Embryonic facial prominence (tissue), 1 donor: ENCODE data around the gene F11R.
"Not testable (repeated sequence)": the region's sequence is repeated elsewhere in the genome, so short reads cannot be mapped to it uniquely, and the experiment has no call there.

Experiments
- DNase-seq: peaks from one replicate; pipeline ENCODE4 v3.0.0-alpha.2; 2016; ENCODE audit errors: extremely low spot score

The F11R gene

DNA sequence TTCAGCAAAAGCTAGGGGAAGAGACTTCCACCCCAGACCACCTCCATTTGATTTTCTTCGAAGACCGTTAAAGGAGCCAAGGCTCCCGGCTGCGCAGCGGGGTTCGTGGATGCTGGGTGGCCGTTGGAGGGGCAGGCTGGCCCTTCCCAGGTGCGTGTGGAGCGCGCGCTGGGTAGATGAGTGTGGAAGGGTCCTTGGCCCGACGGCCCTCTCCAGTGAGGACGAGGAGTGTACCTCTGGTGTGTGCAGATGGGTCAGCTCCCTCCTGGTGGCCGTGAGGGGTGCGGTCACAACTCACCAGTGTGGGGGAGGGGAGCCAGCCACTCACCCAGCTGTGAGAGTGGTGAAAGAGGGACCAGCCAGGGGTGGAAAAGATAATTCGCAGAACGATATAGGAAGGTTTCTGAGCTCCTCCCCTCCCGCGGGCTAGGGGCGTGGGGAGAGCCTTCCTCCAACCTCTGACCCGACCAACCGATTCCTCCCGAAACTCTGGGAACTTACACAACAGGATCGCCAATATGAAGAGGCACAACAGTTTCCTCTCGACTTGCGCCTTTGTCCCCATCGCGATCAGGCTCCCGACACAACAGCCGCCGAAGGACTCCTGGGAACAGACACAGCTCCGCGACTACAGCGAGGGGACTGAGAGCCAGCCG, at the start of gene F11R:
Gene F11R, minus strand, starts transcription at position 644 of the 656 bp plus-strand sequence. Its CDS starts 79 bp downstream, at position 565.
- DNase-seq: no peak

DNA sequence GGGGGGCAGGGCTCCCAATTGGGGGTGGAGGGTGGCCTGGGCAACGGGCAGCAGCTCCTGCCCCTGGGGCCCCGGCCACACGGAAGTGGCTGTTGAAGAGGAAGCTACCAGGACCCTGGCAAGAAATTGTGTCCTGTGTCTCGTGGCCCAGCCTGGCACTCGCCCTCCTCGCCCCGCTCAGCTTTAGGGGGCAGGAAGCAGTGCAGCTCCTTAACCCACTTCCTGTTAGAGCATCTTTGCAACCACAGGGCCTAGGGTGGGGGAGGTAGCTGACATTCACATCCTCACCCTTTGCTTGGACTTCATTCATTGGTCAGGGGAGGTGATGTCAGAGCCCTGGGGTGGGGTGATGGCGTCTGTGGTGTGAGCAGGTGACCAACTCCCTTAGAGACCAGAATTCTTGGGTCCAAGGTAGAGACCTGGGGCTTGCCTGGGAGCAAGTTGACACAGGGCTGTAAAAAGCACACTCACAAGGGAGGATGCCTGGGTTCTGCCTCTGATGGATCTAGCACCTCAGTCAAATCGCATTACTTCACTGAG, 48.8 kb upstream of the F11R start, which contains the start of gene ARHGAP30:
Gene ARHGAP30, minus strand, starts transcription at position 161 of the 540 bp plus-strand sequence. CDS start 267 bp downstream, outside the sequence.
- DNase-seq: no peak

DNA sequence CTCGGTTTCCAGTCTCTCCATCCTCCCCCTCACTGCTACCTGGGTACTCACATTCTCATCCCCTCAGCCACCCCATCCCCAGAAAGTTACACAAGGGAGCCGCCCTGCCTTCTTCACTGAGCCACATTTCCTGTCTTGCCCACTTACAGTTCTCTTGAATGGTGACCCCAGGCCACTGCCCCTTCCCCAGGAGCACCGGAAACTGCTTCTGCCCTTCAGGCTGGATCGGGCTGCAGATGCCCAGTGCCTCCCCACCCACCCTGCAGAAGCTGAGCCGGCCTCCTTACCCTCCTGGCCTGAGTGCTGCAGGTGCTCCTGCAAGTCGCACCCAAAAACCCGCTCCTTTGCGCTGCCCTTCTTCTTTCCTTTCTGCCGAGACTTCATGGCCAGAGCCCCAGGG, 48.3 kb upstream of the F11R start:
- DNase-seq: no peak

DNA sequence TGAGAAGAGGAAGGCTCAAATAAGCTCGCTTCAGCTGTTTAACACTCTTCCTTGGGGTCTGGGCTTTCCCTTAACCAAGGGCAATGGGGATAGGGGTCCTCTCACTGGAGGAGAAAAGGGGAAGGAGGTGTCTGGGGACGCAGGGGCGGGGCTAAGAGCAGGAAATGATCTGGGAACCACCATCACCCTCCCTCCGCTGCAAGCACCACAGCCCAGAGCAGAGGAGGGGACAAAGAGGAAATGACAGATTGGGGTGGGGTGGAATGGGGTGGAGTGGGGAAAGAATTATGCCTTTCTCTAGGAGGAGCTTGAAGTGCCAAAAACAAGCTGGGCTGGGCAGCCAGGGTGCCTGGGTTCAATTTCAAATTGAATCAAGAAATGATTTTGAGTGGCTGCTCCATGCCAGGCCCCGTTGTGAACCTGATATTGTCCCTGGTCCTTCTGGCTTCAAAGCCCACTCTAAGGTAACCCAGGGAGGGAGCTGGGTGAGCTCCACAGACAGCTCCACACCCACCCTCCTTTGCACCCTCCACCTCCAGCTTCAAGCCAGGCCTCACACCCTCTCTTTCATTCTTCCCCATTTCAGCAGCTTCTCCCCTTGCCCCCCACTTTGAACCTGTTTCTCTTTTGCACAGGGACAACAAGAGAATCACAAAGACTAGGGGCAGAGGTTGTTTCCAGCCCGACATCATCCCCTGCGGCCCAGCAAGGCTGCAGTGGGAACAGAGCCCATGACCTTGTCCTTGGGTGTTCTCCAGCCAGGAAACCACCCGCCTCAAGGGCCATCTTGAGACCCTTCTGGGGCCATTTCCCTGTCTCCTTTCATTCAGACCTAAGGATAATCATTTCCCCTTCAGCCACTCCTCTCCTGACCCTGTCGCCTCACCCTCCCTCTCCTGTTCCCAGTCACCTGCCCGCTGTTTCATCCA, 47.6 kb upstream of the F11R start:
- no peak for DNase-seq

DNA sequence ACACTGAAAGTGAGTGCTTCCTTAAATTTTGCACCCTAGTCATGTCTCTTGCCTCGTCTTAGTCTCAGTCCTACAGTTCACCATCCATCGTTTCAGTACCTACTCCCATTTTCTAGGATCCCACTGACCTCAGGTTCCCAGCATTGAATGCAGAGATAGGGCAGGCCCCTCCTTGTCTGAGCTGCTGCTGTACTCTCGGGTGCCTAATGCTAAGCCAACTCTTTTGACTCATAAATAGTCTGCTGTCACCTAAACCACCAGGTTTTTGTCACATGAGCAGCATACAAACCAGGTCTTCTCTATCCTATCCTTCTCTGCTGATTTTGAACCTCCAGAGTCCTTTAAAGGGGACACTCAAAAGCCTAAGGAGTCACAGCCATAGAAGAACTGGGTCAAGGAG, 45.7 kb upstream of the F11R start:
- DNase-seq: no peak

DNA sequence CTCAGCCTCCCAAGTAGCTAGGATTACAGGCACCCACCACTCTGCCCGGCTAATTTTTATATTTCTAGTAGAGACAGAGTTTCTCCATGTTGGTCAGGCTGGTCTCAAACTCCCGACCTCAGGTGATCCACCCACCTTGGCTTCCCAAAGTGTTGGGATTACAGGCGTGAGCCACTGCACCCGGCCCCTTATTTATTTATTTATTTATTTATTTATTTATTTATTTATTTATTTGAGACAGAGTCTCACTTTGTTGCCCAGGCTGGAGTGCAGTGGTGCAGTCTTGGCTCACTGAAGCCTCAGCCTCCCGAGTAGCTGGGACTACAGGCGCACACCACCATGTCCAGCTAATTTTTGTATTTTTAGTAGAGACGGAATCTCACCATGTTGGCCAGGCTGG, 44.7 kb upstream of the F11R start:
- DNase-seq: not testable (repeated sequence)

DNA sequence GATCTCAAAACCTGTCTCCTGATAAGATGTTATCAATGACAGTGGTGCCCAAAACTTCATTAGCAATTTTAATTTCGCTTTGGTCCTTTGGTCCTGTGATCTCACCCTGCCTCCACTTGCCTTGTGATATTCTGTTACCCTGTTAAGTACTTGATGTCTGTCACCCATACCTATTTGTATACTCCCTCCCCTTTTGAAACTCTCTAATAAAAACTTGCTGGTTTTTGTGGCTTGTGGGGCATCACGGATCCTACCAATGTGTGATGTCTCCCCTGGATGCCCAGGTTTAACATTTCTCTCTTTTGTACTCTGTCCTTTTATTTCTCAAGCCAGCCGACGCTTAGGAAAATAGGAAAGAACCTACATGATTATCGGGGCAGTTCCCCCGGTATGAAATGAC, 43.0 kb upstream of the F11R start:
- DNase-seq: not testable (repeated sequence)

DNA sequence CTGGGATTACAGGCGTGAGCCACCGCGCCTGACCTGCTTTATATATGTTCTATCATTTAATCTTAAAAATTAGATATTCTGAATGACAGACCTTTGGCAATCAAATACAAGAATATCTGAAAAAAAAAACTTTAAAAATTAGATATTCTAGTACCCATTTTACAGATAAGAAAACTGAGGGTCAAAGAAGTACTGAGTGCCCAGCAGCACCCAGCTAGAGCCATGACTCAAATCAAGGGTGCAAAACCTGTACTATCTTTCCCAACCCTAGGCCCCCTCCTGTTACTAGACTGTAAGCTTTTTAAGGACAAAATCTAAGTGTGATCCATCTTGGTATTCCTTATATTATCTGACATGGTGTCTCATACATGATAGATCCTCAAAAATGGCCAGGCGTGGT, 40.5 kb upstream of the F11R start:
- no peak for DNase-seq

DNA sequence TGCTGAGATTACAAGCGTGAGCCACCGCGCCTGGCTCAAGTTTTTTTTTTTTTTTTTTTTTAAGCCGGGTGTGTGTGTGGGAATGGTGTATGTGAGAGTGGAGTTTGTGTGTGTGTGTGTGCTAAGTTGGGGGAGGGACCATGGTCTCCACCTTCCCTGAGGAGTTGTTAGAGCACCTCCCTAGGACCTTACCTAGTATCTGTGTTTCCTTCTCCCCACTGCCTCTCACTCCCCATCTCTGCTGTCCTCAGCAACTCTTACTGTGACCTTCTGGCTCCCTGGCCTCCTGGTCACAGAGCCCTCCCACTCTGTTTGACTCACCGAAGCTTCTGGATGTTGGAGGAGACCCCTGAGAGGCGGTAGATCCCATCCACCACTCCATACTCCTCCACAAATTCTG, 38.3 kb upstream of the F11R start:
- DNase-seq: no peak

DNA sequence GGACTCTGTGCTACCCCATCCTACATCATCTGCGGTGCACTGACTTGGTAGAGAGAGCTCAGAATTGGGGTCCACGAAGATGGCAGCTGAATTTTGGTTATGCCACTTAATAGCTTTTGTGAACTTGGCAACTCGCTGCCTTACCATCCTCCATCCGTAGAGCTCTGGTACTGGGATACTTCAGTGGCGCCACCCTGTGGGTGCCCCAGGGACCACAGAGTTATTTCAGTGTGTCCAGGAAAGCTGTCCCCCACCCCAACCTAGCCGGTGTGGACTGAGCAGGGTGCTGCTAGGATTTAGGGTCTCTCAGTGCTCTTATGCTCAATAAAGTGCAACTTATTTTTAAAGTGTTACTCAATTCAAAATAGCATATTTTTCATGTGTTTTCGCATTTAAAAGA, 33.9 kb upstream of the F11R start:
- no peak for DNase-seq

DNA sequence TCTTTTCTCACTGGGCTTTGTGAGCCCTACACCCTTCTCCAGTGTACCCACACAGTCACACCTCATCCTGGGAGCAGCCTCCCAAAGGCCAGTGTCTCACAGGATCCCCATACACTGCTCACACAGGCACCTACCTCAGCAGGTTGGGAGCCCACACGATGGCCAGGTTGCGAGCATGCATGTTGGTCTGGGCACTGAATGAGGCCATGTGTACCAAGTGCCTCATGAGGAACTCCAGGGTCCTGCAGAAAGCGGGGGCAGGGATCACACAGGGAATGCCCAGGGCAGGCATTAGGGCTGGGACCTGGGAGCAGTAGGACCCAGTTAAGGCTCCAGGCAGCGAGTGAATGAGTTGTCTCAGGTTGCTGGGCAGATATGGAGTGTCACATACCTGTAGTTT, 33.3 kb upstream of the F11R start:
- no peak for DNase-seq

DNA sequence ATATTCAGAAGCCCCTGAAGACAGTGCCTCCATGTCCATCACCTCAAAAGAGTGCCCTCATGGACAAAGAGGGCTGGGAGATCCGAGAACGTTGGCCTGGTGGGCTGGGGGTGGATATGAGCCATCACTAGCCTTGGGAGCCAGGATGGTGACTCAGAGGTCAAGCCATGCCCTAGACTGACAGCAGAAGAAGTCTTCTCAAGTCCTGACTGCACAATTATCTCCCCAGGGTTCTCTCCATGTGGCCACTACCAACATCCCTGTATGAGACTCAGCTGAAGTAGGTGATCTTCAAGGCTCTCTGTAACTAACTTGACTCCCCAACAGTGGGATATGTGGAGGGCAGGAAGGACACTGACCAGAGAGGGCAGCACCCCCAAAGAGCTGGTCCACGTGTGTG, 31.9 kb upstream of the F11R start:
- DNase-seq: no peak

DNA sequence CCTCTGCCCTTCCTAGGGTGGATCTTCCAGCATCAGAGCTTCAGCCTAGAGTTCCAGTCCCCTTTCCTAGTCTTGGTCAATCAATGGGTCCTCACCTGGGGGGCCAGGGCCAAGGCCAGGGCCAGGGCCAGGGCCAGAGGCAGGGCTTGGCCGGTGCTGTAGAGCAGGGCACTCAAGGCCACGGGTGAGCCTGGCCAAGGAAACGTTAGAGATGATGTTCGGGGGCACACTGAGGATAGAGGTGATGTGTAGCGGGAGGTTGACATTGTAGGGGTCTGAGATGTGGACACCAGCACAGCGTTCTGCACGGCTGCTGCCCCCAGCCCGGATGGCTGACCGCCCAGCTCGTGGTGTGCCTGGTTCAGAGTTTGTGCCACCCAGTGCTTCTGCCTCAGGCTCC, 30.3 kb upstream of the F11R start:
- DNase-seq: no peak

DNA sequence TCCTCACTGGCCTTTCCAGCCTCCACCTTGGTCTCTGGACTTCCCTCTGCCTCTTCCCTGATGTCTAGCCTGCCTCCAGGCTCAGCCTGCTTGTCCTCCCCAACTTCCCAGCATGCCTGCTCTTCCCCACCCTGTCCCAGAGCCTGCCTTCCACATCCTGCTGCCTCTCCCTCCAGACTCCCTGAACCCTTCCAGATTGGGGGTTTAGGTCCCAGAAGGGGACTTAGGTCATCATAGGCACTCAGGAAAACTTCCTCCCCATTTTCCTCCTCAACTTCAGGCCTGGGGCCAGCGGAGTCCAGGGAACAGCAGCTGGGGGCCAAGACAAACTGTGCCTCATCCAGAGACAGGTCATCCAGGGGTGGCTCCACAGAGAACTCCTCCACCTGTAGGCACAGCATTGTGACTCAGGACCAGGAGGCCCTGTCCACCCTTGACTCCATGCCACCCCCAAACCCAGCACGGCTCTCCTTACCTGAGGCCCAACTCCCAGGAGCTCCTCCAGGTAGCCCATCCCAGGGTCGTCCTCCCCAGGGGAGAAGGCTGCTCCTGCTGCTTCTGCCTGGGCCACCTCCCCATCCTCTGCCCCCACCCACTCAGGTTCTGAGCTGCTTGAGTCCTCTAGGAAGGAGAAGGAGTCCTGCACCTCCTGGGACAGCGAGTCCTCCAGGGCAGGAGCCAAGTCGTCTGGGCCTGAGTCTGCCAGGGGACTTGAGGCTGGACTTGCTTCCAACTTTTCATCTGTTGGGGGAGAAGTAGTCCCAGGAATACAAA, 28.2 kb upstream of the F11R start:
- no peak for DNase-seq

DNA sequence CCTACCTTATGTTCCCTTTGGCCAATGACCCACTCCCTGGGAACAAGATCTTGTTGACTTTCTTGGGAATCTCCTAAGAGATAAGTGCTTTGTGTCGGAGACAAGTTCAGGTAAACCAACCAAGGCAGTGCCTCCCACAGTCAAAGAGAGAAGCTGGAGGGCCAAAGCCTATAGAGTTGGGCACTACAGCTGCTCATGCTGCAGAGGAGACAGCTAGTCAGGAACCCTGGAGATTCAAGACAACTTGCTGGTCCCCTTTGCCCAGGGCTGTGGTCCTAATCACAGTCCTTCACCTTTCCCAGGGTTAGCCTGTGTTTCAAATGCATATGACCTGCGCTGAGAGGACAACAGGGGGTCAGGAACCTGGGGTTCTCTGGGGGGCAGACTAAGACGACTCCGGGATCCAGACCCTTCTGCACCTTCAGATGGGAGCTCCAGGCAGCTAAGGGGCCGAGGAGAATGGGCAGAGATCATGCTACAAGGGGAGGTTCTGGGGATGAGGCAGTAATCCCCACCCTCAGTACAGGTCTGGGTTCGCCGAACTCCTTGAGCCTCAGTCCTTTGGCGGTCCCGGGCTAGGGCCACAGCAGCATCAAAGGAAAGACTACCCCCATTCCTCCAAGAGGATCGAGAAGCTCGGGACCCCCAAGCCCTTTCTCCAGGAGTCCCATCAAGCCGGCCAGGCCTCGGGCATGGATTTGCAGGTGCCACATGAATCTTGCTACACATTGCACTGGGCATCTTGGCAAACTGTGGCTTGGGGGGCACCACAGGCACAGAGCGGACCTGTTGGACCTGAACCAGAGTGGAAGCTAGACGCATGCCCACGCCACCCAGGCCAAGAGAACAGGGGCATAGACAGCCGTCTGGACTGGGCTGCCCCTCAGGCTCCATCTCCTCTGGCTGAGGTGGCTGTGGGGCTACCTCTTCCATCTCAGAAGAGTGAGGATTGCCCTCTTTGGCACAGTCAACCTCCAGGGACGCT, 26.8 kb upstream of the F11R start:
- no peak for DNase-seq

DNA sequence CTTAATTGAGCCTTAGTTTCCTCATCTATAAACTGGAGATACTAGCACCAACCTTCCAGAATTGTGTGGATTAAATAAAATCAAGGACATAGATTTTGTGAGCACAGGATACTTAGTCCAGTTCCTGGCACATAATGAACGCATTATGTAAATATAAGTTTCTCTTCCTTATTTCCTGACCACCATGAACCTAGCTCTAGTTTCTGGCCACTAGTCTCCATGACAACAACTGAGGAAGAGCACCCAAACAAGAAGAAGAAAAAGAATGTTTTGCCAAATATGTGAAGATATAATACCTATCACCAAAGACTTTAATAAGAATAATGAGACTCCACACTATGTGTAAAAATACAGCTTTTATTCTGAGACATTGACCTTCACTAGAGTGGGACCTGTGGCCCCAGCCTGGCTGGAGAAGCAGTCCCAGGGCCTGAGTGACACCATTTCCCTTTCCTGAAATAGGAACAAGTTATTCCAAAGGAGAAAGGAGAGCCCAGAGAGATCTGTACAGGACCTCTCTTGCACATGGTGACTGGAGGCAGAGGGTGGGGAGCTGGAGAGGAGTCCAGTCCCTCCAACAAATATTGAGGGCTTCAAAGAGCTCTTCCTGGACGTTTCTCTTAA, 25.8 kb upstream of the F11R start:
- no peak for DNase-seq

DNA sequence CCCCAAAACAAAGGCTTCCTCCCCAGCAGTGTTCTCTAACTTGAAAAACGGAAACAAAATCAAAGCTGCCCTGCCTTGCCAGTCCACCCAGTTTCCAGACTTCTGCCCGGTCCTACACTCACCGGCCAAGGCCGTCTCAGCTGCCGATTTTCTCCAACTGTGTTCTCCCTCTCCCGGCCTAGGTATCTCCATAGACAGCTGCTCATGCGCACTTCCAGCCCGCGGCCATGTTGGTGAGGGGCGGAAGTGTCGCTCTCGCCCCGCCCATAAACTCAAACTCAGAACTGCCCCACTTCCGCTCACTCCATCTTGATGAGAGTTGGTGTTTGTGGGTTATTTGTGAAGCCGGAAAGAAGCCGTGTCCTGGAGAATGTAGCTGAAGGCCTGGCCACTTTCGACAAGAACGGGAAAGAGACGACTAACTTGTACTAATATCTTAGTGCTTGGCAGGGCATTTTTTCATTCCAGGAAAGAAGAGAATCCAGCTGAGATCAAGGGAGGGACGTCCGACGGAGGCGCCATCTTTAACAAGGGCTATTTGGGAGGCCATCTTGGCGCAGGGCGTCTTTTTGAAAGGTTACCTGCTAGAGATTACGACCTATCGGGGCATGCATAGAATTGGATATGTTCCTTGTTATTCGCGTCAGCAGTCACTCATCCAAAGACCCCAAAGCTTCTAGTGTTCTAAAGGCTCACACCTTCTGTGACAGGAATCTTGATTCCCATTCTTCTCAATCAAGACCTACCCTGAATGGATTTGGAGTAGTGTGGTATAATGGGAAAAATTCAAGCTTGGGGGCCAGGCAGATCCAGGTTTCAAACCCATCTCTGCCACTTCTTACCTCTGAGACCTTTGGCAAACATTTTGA, 25.0 kb upstream of the F11R start, which contains the start of gene USF1:
Gene USF1, minus strand, starts transcription at position 242 of the 869 bp plus-strand sequence. CDS start 2,702 bp downstream, outside the sequence.
- DNase-seq: peak; percentile 95

DNA sequence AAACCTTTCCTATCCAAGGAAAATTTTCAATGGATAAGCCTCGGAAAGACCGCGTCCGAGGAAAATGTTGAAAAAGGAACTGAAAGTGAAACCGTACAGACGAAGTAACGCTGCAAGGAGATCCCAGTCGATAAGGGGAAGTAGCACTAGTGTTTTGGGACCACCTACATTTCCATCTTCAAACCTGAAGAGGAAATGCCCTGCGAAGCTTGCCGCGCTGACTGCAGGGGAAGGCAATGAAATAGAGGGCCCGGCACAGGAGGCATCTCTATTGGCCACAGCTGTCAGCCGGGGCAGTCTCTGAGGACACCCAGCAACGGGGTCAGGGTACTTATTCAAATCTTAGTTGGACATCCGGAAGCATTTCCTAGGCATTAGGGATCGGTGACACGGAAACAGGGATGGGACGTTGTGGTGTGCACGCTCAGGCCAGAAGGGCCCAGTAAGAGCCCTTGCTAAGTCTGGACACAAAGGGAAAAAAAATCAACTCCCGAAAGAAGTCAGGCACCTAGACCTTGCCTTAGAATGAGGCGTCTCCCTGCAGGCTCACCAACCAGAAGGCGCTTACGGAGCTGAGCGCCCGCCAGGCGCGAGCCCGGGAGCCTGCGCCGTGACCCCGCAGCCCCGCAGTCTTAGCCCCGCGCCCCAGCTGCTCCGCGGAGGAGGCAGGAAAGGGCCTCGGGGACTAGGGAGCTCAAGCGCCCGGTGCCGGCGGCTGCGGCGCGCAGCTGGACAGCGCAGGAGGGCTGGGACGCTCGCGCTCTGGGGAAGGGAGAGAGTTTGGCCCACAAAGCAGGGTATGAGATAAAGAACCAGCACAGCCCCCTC, 24.2 kb upstream of the F11R start:
- DNase-seq: no peak
